ENCODE data around the gene ZSWIM4.

DNA sequence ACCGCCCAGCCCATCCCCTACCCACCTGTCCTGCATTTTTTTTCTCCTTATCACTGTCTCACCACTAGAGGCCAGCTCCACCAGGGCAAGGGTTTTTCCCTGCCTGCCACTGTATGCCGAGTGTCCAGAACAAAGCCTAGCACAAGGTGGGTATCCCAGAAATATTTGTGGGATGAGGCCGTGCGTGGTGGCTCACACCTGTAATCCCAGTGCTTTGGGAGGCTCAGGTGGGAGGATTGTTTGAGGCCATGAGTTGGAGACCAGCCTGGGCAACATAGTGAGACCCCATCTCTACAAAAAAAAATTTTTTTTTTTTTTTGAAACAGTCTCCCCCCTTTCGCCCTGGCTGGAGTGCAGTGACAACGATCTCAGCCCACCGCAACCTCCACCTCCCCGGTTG is 33.8 kb upstream of the ZSWIM4 start:
- TF ChIP-seq CTCF (IDR thresholded peaks at IDR 0.05) (no peak), POLR2A (IDR thresholded peaks at IDR 0.05) (no peak), EP300 (IDR thresholded peaks at IDR 0.05) (no peak)

All from ovary (tissue), 3 donors.